ENCODE measurements around the gene USP27X.

USP27X gene

GRCh38 chrX:49878834-49879655, at the start of gene USP27X:
Gene USP27X, plus strand, starts transcription at chrX:49879484. Its CDS starts 824 bp downstream, at chrX:49880308.
- DNase-seq (ENCODE audit: low spot score in 2 of 2), result peak; percentile 57 to 74
- peak within 1 kb of the TSS; percentile 92 for H3K4me3 Mint-ChIP-seq
- peaks cover 2% of the 10 kb centered on the region for H3K36me3 Mint-ChIP-seq
- no peaks in the 10 kb centered on the region for H3K9me3 Mint-ChIP-seq
- H3K27ac Mint-ChIP-seq, result peak within 1 kb of the TSS; percentile 83
- no peaks in the 10 kb centered on the region for H3K27me3 Mint-ChIP-seq
- ATAC-seq (ENCODE audit: low read depth), result peak; percentile 89
- H3K4me1 Mint-ChIP-seq, result peaks cover 13% of the 10 kb centered on the region

GRCh38 chrX:49838374-49838773, 40.9 kb upstream of the USP27X start:
- peak in 1 of 2 donors; percentile 6 for DNase-seq (ENCODE audit: low spot score in 2 of 2)
- no peak overlapping the region for H3K27ac Mint-ChIP-seq
- no peaks in the 10 kb centered on the region for H3K27me3 Mint-ChIP-seq
- H3K9me3 Mint-ChIP-seq, result no peaks in the 10 kb centered on the region
- peak; percentile 61 for ATAC-seq (ENCODE audit: low read depth)
- no peak overlapping the region for H3K4me3 Mint-ChIP-seq
- H3K4me1 Mint-ChIP-seq, result no peaks in the 10 kb centered on the region
- no peaks in the 10 kb centered on the region for H3K36me3 Mint-ChIP-seq

- no peaks in the 10 kb centered on the region for H3K36me3 Mint-ChIP-seq
- H3K9me3 Mint-ChIP-seq, result no peaks in the 10 kb centered on the region
- H3K4me3 Mint-ChIP-seq, result no peak overlapping the region
- H3K27me3 Mint-ChIP-seq, result no peaks in the 10 kb centered on the region
- DNase-seq (ENCODE audit: low spot score in 2 of 2) (no peak), ATAC-seq (ENCODE audit: low read depth) (peak; percentile 59)
- H3K4me1 Mint-ChIP-seq, result no peaks in the 10 kb centered on the region
- H3K27ac Mint-ChIP-seq, result no peak overlapping the region
Observed at GRCh38 chrX:49840679-49841078, 38.6 kb upstream of the USP27X start.

- no peaks in the 10 kb centered on the region for H3K4me1 Mint-ChIP-seq
- ATAC-seq (ENCODE audit: low read depth) (no peak), DNase-seq (ENCODE audit: low spot score in 2 of 2) (no peak)
- no peaks in the 10 kb centered on the region for H3K36me3 Mint-ChIP-seq
- no peaks in the 10 kb centered on the region for H3K27me3 Mint-ChIP-seq
- no peaks in the 10 kb centered on the region for H3K9me3 Mint-ChIP-seq
- no peak overlapping the region for H3K27ac Mint-ChIP-seq
- H3K4me3 Mint-ChIP-seq, result no peak overlapping the region
Observed at GRCh38 chrX:49842621-49843020, 36.7 kb upstream of the USP27X start.

- Mint-ChIP-seq H3K4me3 (no peak overlapping the region), H3K36me3 (no peaks in the 10 kb centered on the region), H3K4me1 (no peaks in the 10 kb centered on the region), H3K9me3 (no peaks in the 10 kb centered on the region), H3K27ac (no peak overlapping the region), H3K27me3 (no peaks in the 10 kb centered on the region)
- no peak for DNase-seq (ENCODE audit: low spot score in 2 of 2)
- no peak for ATAC-seq (ENCODE audit: low read depth)
Observed at GRCh38 chrX:49844611-49845010, 34.7 kb upstream of the USP27X start.

GRCh38 chrX:49845701-49846403, 33.4 kb upstream of the USP27X start:
- Mint-ChIP-seq H3K9me3 (no peaks in the 10 kb centered on the region), H3K4me3 (no peak overlapping the region)

GRCh38 chrX:49846522-49846921, 32.8 kb upstream of the USP27X start:
- no peaks in the 10 kb centered on the region for H3K27me3 Mint-ChIP-seq
- no peak overlapping the region for H3K27ac Mint-ChIP-seq
- no peaks in the 10 kb centered on the region for H3K4me1 Mint-ChIP-seq
- H3K4me3 Mint-ChIP-seq, result no peak overlapping the region
- DNase-seq (ENCODE audit: low spot score in 2 of 2) (no peak), ATAC-seq (ENCODE audit: low read depth) (no peak)
- no peaks in the 10 kb centered on the region for H3K9me3 Mint-ChIP-seq
- no peaks in the 10 kb centered on the region for H3K36me3 Mint-ChIP-seq

More at GRCh38 chrX:49845701-49846403, 33.4 kb upstream of the USP27X start:
- no peaks in the 10 kb centered on the region for H3K27me3 Mint-ChIP-seq
- H3K27ac Mint-ChIP-seq, result no peak overlapping the region
- no peak for DNase-seq (ENCODE audit: low spot score in 2 of 2)
- no peak for ATAC-seq (ENCODE audit: low read depth)
- no peaks in the 10 kb centered on the region for H3K4me1 Mint-ChIP-seq
- no peaks in the 10 kb centered on the region for H3K36me3 Mint-ChIP-seq

- H3K4me1 Mint-ChIP-seq, result no peaks in the 10 kb centered on the region
- DNase-seq (ENCODE audit: low spot score in 2 of 2) (no peak), ATAC-seq (ENCODE audit: low read depth) (no peak)
- H3K9me3 Mint-ChIP-seq, result no peaks in the 10 kb centered on the region
- H3K27me3 Mint-ChIP-seq, result no peaks in the 10 kb centered on the region
- no peaks in the 10 kb centered on the region for H3K36me3 Mint-ChIP-seq
- no peak overlapping the region for H3K27ac Mint-ChIP-seq
- H3K4me3 Mint-ChIP-seq, result no peak overlapping the region
Observed at GRCh38 chrX:49848275-49848674, 31.0 kb upstream of the USP27X start.

- H3K36me3 Mint-ChIP-seq, result no peaks in the 10 kb centered on the region
- ATAC-seq (ENCODE audit: low read depth), result no peak
- no peaks in the 10 kb centered on the region for H3K9me3 Mint-ChIP-seq
- H3K4me1 Mint-ChIP-seq, result no peaks in the 10 kb centered on the region
- peaks cover 3% of the 10 kb centered on the region for H3K27me3 Mint-ChIP-seq
- H3K4me3 Mint-ChIP-seq, result no peak overlapping the region
- H3K27ac Mint-ChIP-seq, result no peak overlapping the region
- DNase-seq (ENCODE audit: low spot score in 2 of 2), result no peak
Observed at GRCh38 chrX:49850028-49850427, 29.3 kb upstream of the USP27X start.

GRCh38 chrX:49853661-49854060, 25.6 kb upstream of the USP27X start:
- no peak for ATAC-seq (ENCODE audit: low read depth)
- H3K4me3 Mint-ChIP-seq, result no peak overlapping the region
- no peaks in the 10 kb centered on the region for H3K36me3 Mint-ChIP-seq
- H3K27ac Mint-ChIP-seq, result no peak overlapping the region
- DNase-seq (ENCODE audit: low spot score in 2 of 2), result no peak
- H3K4me1 Mint-ChIP-seq, result no peaks in the 10 kb centered on the region
- H3K27me3 Mint-ChIP-seq, result peaks cover 3% of the 10 kb centered on the region
- H3K9me3 Mint-ChIP-seq, result no peaks in the 10 kb centered on the region

- no peak for ATAC-seq (ENCODE audit: low read depth)
- no peak overlapping the region for H3K27ac Mint-ChIP-seq
- H3K4me3 Mint-ChIP-seq, result no peak overlapping the region
- no peaks in the 10 kb centered on the region for H3K36me3 Mint-ChIP-seq
- H3K9me3 Mint-ChIP-seq, result no peaks in the 10 kb centered on the region
- H3K4me1 Mint-ChIP-seq, result no peaks in the 10 kb centered on the region
- H3K27me3 Mint-ChIP-seq, result peaks cover 3% of the 10 kb centered on the region
- DNase-seq (ENCODE audit: low spot score in 2 of 2), result no peak
Observed at GRCh38 chrX:49856819-49857218, 22.5 kb upstream of the USP27X start.

- ATAC-seq (ENCODE audit: low read depth) (no peak), DNase-seq (ENCODE audit: low spot score in 2 of 2) (no peak)
- Mint-ChIP-seq H3K4me3 (no peak overlapping the region), H3K27ac (no peak overlapping the region), H3K36me3 (no peaks in the 10 kb centered on the region), H3K27me3 (peaks cover 3% of the 10 kb centered on the region), H3K9me3 (no peaks in the 10 kb centered on the region), H3K4me1 (no peaks in the 10 kb centered on the region)
Observed at GRCh38 chrX:49858341-49858740, 20.9 kb upstream of the USP27X start.

- DNase-seq (ENCODE audit: low spot score in 2 of 2), result no peak
- no peak for ATAC-seq (ENCODE audit: low read depth)
- H3K36me3 Mint-ChIP-seq, result no peaks in the 10 kb centered on the region
- no peaks in the 10 kb centered on the region for H3K4me1 Mint-ChIP-seq
- no peak overlapping the region for H3K27ac Mint-ChIP-seq
- H3K9me3 Mint-ChIP-seq, result no peaks in the 10 kb centered on the region
- no peak overlapping the region for H3K4me3 Mint-ChIP-seq
- H3K27me3 Mint-ChIP-seq, result peaks cover 2% of the 10 kb centered on the region
Observed at GRCh38 chrX:49859491-49859890, 19.8 kb upstream of the USP27X start.

GRCh38 chrX:49860867-49861535, 18.3 kb upstream of the USP27X start:
- ATAC-seq (ENCODE audit: low read depth), result no peak
- Mint-ChIP-seq H3K36me3 (no peaks in the 10 kb centered on the region), H3K4me1 (no peaks in the 10 kb centered on the region), H3K27ac (no peak overlapping the region), H3K9me3 (no peaks in the 10 kb centered on the region), H3K27me3 (peaks cover 2% of the 10 kb centered on the region), H3K4me3 (no peak overlapping the region)
- DNase-seq (ENCODE audit: low spot score in 2 of 2), result no peak
